Trophoblast cell (in vitro differentiated cells and primary cell): ENCODE results near the gene STK17A.

Experiments
- DNase-seq, 2 donors: peaks; one replicate each; pipeline ENCODE4 v3.0.0-alpha.2; 2016
- H2AFZ ChIP-seq: 2 replicates; pipeline ENCODE4 v1.6.1; 2013; ENCODE audit warnings: low read length, moderate library complexity, mild to moderate bottlenecking; ENCODE audit not compliant: insufficient read depth, poor library complexity
- H2AK5ac ChIP-seq: 2 replicates; pipeline ENCODE4 v1.6.1; 2013; ENCODE audit warnings: mild to moderate bottlenecking, low read length
- H2BK120ac ChIP-seq: 2 replicates; pipeline ENCODE4 v1.6.1; 2013; ENCODE audit warnings: low read length, mild to moderate bottlenecking, moderate library complexity; ENCODE audit not compliant: insufficient read depth, poor library complexity
- H2BK12ac ChIP-seq: 2 replicates; pipeline ENCODE4 v1.6.1; 2013; ENCODE audit warnings: mild to moderate bottlenecking, low read length, moderate library complexity
- H2BK5ac ChIP-seq: 2 replicates; pipeline ENCODE4 v1.6.1; 2013; ENCODE audit warnings: low read length, low read depth, moderate library complexity, mild to moderate bottlenecking; ENCODE audit not compliant: poor library complexity
- H3K14ac ChIP-seq: 2 replicates; pipeline ENCODE4 v1.6.1; 2013; ENCODE audit warnings: mild to moderate bottlenecking, low read length
- H3K18ac ChIP-seq: 2 replicates; pipeline ENCODE4 v1.6.1; 2013; ENCODE audit warnings: mild to moderate bottlenecking, low read length
- H3K23ac ChIP-seq: 2 replicates; pipeline ENCODE4 v1.6.1; 2013; ENCODE audit warnings: low read length
- H3K27ac ChIP-seq: 2 replicates; pipeline ENCODE4 v1.5.1; 2013; ENCODE audit warnings: low read depth, mild to moderate bottlenecking, inconsistent platforms, low read length, moderate library complexity
- H3K27me3 ChIP-seq: 2 replicates; pipeline ENCODE4 v1.6.1; 2013; ENCODE audit warnings: inconsistent platforms, mild to moderate bottlenecking, low read length, moderate library complexity; ENCODE audit not compliant: insufficient read depth
- H3K36me3 ChIP-seq, 2 experiments: 1 replicate in 1 of 2; 2 replicates in 1 of 2; pipeline ENCODE4 v1.6.1; 2013; ENCODE audit warnings: low read length in 2 of 2, mild to moderate bottlenecking in 2 of 2, moderate library complexity in 1 of 2; ENCODE audit not compliant: insufficient read depth in 2 of 2, control insufficient read depth in 1 of 2
- H3K4ac ChIP-seq: 2 replicates; pipeline ENCODE4 v1.6.1; 2013; ENCODE audit warnings: low read depth, mild to moderate bottlenecking, low read length, moderate library complexity
- H3K4me1 ChIP-seq, 2 experiments: 1 replicate in 1 of 2; 2 replicates in 1 of 2; pipeline ENCODE4 v1.6.1; 2013; ENCODE audit warnings: low read length in 2 of 2, mild to moderate bottlenecking in 2 of 2, moderate library complexity in 1 of 2; ENCODE audit not compliant: insufficient read depth in 2 of 2, control insufficient read depth in 1 of 2
- H3K4me2 ChIP-seq: 2 replicates; pipeline ENCODE4 v1.6.1; 2013; ENCODE audit warnings: inconsistent platforms, mild to moderate bottlenecking, low read length, moderate library complexity
- H3K4me3 ChIP-seq: 2 replicates; pipeline ENCODE4 v1.5.1; 2013; ENCODE audit warnings: mild to moderate bottlenecking, low read depth, low read length, inconsistent platforms
- H3K79me1 ChIP-seq: one replicate; pipeline ENCODE4 v1.6.1; 2013; ENCODE audit warnings: low read length
- H3K79me2 ChIP-seq: 2 replicates; pipeline ENCODE4 v1.6.1; 2013; ENCODE audit warnings: low read length, mild to moderate bottlenecking; ENCODE audit not compliant: control insufficient read depth, insufficient read depth, poor library complexity
- H3K9ac ChIP-seq: 2 replicates; pipeline ENCODE4 v1.6.1; 2013; ENCODE audit warnings: mild to moderate bottlenecking, low read length
- H3K9me3 ChIP-seq: 2 replicates; pipeline ENCODE4 v1.6.1; 2013; ENCODE audit warnings: low read depth, mild to moderate bottlenecking, control low read depth, inconsistent platforms, low read length; ENCODE audit not compliant: insufficient read depth
- H4K12ac ChIP-seq: 2 replicates; pipeline ENCODE4 v1.6.1; 2013; ENCODE audit warnings: low read depth, mild to moderate bottlenecking, low read length, moderate library complexity
- H4K8ac ChIP-seq: 2 replicates; pipeline ENCODE4 v1.6.1; 2013; ENCODE audit warnings: low read depth, mild to moderate bottlenecking, low read length, moderate library complexity
- H4K91ac ChIP-seq: one replicate; pipeline ENCODE4 v1.6.1; 2013; ENCODE audit warnings: low read depth, mild to moderate bottlenecking, low read length, moderate library complexity
- WGBS: extraction: QIAGEN DNeasy Blood & Tissue Kit; methylation state at CpG from one replicate; pipeline ENCODE4 v1.1.7; 2013; ENCODE audit warnings: missing lambda C conversion rate; ENCODE audit not compliant: insufficient read length, insufficient coverage; ENCODE audit errors: extremely low coverage; 5-methylcytosine and 5-hydroxymethylcytosine counted together

Gene STK17A

GRCh38 chr7:43591558-43592180, 8.8 kb downstream of the STK17A start:
- no peaks in the 10 kb centered on the region for H3K36me3 ChIP-seq
- no peak overlapping the region for H3K23ac ChIP-seq
- H3K18ac ChIP-seq: no peak overlapping the region
- H2BK120ac ChIP-seq: no peak overlapping the region
- H2BK12ac ChIP-seq: no peak overlapping the region
- no peak overlapping the region for H2BK5ac ChIP-seq
- H3K14ac ChIP-seq: no peak overlapping the region
- H3K79me2 ChIP-seq: no peaks in the 10 kb centered on the region
- H3K9ac ChIP-seq: no peak overlapping the region
- H3K79me1 ChIP-seq: no peaks in the 10 kb centered on the region
- no peak overlapping the region for H2AK5ac ChIP-seq
- H3K27ac ChIP-seq: no peak overlapping the region
- H3K4me1 ChIP-seq: no peaks in the 10 kb centered on the region
- H2AFZ ChIP-seq: no peak overlapping the region
- H3K4ac ChIP-seq: no peak overlapping the region
- no peak overlapping the region for H3K4me3 ChIP-seq
- no peaks in the 10 kb centered on the region for H3K27me3 ChIP-seq
- no peaks in the 10 kb centered on the region for H3K9me3 ChIP-seq
- H4K8ac ChIP-seq: no peak overlapping the region
- H3K4me2 ChIP-seq: no peak overlapping the region
- no peak overlapping the region for H4K12ac ChIP-seq
- DNase-seq: peak; percentile 41 to 72
- no CpG with 5 or more reads among the region's 4 CpGs for WGBS
- H4K91ac ChIP-seq: no peak overlapping the region

GRCh38 chr7:43592326-43592725, 9.4 kb downstream of the STK17A start:
- H3K23ac ChIP-seq: no peak overlapping the region
- no peak overlapping the region for H2AFZ ChIP-seq
- H3K4me2 ChIP-seq: no peak overlapping the region
- H2BK12ac ChIP-seq: no peak overlapping the region
- no peak overlapping the region for H3K14ac ChIP-seq
- no peaks in the 10 kb centered on the region for H3K79me1 ChIP-seq
- no peak overlapping the region for H3K18ac ChIP-seq
- WGBS: no CpG with 5 or more reads among the region's 3 CpGs
- H3K4me3 ChIP-seq: no peak overlapping the region
- no peaks in the 10 kb centered on the region for H3K27me3 ChIP-seq
- H3K4me1 ChIP-seq: no peaks in the 10 kb centered on the region
- peak; percentile 38 to 88 for DNase-seq
- H2BK5ac ChIP-seq: no peak overlapping the region
- H3K36me3 ChIP-seq: no peaks in the 10 kb centered on the region
- no peak overlapping the region for H4K91ac ChIP-seq
- H3K27ac ChIP-seq: no peak overlapping the region
- H3K9me3 ChIP-seq: no peaks in the 10 kb centered on the region
- no peak overlapping the region for H2BK120ac ChIP-seq
- H4K8ac ChIP-seq: no peak overlapping the region
- H3K9ac ChIP-seq: no peak overlapping the region
- H3K79me2 ChIP-seq: no peaks in the 10 kb centered on the region
- H2AK5ac ChIP-seq: no peak overlapping the region
- no peak overlapping the region for H3K4ac ChIP-seq
- no peak overlapping the region for H4K12ac ChIP-seq

- H3K79me2 ChIP-seq: no peaks in the 10 kb centered on the region
- H3K27me3 ChIP-seq: no peaks in the 10 kb centered on the region
- no peaks in the 10 kb centered on the region for H3K4me1 ChIP-seq
- no peak for DNase-seq
- H2BK120ac ChIP-seq: no peak overlapping the region
- H3K18ac ChIP-seq: no peak overlapping the region
- no peak overlapping the region for H2BK12ac ChIP-seq
- no peak overlapping the region for H4K8ac ChIP-seq
- WGBS: no CpG with 5 or more reads among the region's 1 CpG
- no peak overlapping the region for H3K14ac ChIP-seq
- no peak overlapping the region for H2BK5ac ChIP-seq
- H3K27ac ChIP-seq: no peak overlapping the region
- peaks cover 1 to 2% of the 10 kb centered on the region in 2 experiments for H3K36me3 ChIP-seq
- H3K23ac ChIP-seq: no peak overlapping the region
- H3K79me1 ChIP-seq: no peaks in the 10 kb centered on the region
- no peak overlapping the region for H3K4me2 ChIP-seq
- H3K4ac ChIP-seq: no peak overlapping the region
- no peak overlapping the region for H3K9ac ChIP-seq
- H4K12ac ChIP-seq: no peak overlapping the region
- no peak overlapping the region for H4K91ac ChIP-seq
- no peak overlapping the region for H2AK5ac ChIP-seq
- no peak overlapping the region for H2AFZ ChIP-seq
- H3K4me3 ChIP-seq: no peak overlapping the region
- no peaks in the 10 kb centered on the region for H3K9me3 ChIP-seq
Measured at GRCh38 chr7:43593010-43593409, 10.1 kb downstream of the STK17A start.

GRCh38 chr7:43594020-43594419, 11.1 kb downstream of the STK17A start:
- Histone ChIP-seq H3K4me3 (no peak overlapping the region), H4K91ac (no peak overlapping the region), H3K79me2 (no peaks in the 10 kb centered on the region), H4K8ac (no peak overlapping the region), H3K18ac (no peak overlapping the region), H2BK12ac (no peak overlapping the region), H3K4me2 (no peak overlapping the region), H2AFZ (no peak overlapping the region), H3K4ac (no peak overlapping the region), H3K36me3 (peaks cover 1 to 2% of the 10 kb centered on the region in 2 experiments), H2AK5ac (no peak overlapping the region), H3K27me3 (no peaks in the 10 kb centered on the region), H3K79me1 (no peaks in the 10 kb centered on the region), H3K14ac (no peak overlapping the region), H3K9me3 (no peaks in the 10 kb centered on the region), H3K27ac (no peak overlapping the region), H3K23ac (no peak overlapping the region), H3K9ac (no peak overlapping the region), H2BK5ac (no peak overlapping the region), H2BK120ac (no peak overlapping the region), H4K12ac (no peak overlapping the region), H3K4me1 (no peaks in the 10 kb centered on the region)
- DNase-seq: no peak
- WGBS: no CpG with 5 or more reads among the region's 2 CpGs
